SK-N-SH treated with all-trans-retinoic acid at 6 μM for 48 hours (cell line): ENCODE measurements around the gene GTF3C2.

Experiments used
- ZC3H10 ChIP-seq: fragments of 250-450 bp; sonication (Bioruptor Pico); IDR thresholded peaks from 2 replicates; pipeline ENCODE4 v1.5.1; 2021; ENCODE audit warnings: mild to moderate bottlenecking, moderate library complexity
- ZFP30 ChIP-seq: fragments of 450-650 bp; formaldehyde crosslinking; IDR thresholded peaks from 2 replicates; pipeline ENCODE4 v1.5.0; 2022; ENCODE audit warnings: mild to moderate bottlenecking, moderate library complexity

- TF ChIP-seq ZFP30 (no peak), ZC3H10 (CRISPR knock-in tag) (no peak)
Observed at GRCh38 chr2:27315122-27315521, 41.4 kb downstream of the GTF3C2 start.
